ENCODE measurements around the gene MN1.

DNA sequence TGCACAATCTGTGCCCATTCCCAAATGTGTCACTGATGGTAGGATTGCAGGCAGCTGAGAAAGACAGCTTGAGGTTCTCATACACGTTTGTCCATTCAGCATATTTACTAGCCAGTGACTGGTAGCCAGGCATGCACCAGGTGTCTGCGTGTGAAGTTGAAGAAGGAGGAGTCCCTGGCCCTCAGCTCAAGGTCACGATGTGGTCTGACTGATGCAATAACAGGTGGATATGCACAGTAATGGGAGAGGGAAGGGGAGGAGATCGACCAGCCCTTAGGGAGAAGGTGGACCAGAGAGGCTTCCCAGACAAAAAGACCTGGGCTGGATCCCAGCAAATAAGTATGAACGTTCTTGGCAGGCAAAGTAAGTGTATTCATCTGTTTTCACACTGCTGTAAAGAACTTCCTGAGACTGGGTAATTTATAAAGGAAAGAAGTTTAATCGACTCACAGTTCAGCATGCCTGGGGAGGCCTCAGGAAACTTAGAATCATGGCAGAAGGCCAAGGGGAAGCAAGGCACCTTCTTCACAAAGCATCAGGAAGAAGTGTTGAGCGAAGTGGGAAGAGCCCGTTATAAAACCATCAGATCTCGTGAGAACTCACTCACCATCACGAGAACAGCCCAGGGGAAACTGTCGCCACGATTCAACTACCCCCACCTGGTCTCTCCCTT lies 96.0 kb downstream of the MN1 start:
- TF ChIP-seq, protein P1, sequence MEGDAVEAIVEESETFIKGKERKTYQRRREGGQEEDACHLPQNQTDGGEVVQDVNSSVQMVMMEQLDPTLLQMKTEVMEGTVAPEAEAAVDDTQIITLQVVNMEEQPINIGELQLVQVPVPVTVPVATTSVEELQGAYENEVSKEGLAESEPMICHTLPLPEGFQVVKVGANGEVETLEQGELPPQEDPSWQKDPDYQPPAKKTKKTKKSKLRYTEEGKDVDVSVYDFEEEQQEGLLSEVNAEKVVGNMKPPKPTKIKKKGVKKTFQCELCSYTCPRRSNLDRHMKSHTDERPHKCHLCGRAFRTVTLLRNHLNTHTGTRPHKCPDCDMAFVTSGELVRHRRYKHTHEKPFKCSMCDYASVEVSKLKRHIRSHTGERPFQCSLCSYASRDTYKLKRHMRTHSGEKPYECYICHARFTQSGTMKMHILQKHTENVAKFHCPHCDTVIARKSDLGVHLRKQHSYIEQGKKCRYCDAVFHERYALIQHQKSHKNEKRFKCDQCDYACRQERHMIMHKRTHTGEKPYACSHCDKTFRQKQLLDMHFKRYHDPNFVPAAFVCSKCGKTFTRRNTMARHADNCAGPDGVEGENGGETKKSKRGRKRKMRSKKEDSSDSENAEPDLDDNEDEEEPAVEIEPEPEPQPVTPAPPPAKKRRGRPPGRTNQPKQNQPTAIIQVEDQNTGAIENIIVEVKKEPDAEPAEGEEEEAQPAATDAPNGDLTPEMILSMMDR (conservative IDR thresholded peaks at IDR 0.05; ENCODE audit: low read depth in 2 of 2), result no peak
- TF ChIP-seq EZH2phosphoT487 (IDR thresholded peaks at IDR 0.05; ENCODE audit: unreplicated experiment), result no peak
